DOHH2 (cell line): ENCODE measurements around the gene KCNJ12.
A peak's percentile ranks its signal among the peaks of the same experiment; 100 is the strongest.
"Not testable (repeated sequence)": the region's sequence is repeated elsewhere in the genome, so short reads cannot be mapped to it uniquely, and the experiment has no call there.

ENCODE experiments used
- H3F3A ChIP-seq: fragments of 200-600 bp; sonication (generic), shearing (Covaris generic); 2 replicates; pipeline ENCODE4 v1.6.0; 2016; ENCODE audit warnings: antibody characterized with exemption, mild to moderate bottlenecking; ENCODE audit not compliant: control insufficient read depth, insufficient read depth
- H3K27ac ChIP-seq: fragments of 200-600 bp; sonication (generic); 2 replicates; pipeline ENCODE4 v1.5.1; 2014; ENCODE audit warnings: low read depth, mild to moderate bottlenecking, low read length, moderate library complexity
- H3K27me3 ChIP-seq: fragments of 200-600 bp; sonication (generic); 2 replicates; pipeline ENCODE4 v1.6.1; 2014; ENCODE audit warnings: mild to moderate bottlenecking, low read length, mixed read lengths; ENCODE audit not compliant: control insufficient read depth
- H3K36me3 ChIP-seq: fragments of 200-600 bp; sonication (generic); 2 replicates; pipeline ENCODE4 v1.6.1; 2014; ENCODE audit warnings: mild to moderate bottlenecking, low read length, moderate library complexity, mixed read lengths; ENCODE audit not compliant: control insufficient read depth
- H3K4me1 ChIP-seq: fragments of 200-600 bp; sonication (generic); 2 replicates; pipeline ENCODE4 v1.6.1; 2014; ENCODE audit warnings: mild to moderate bottlenecking, low read length, mixed read lengths; ENCODE audit not compliant: control insufficient read depth
- H3K4me2 ChIP-seq: fragments of 200-600 bp; sonication (generic); 2 replicates; pipeline ENCODE4 v1.6.0; 2014; ENCODE audit warnings: mild to moderate bottlenecking, low read length, moderate library complexity
- H3K4me3 ChIP-seq: fragments of 200-600 bp; sonication (generic); 2 replicates; pipeline ENCODE4 v1.5.1; 2014; ENCODE audit warnings: mild to moderate bottlenecking, low read length, mixed read lengths
- H3K79me2 ChIP-seq: fragments of 200-600 bp; sonication (generic); 2 replicates; pipeline ENCODE4 v1.6.1; 2014; ENCODE audit warnings: mild to moderate bottlenecking, low read length, mixed read lengths; ENCODE audit not compliant: control insufficient read depth
- H3K9me2 ChIP-seq: fragments of 200-600 bp; sonication (generic); replicated peaks from 2 replicates; pipeline ENCODE4 v1.6.1; 2014; ENCODE audit warnings: mild to moderate bottlenecking, low read length, mixed read lengths; ENCODE audit not compliant: control insufficient read depth
- H3K9me3 ChIP-seq: fragments of 200-600 bp; sonication (generic); 2 replicates; pipeline ENCODE4 v1.6.1; 2014; ENCODE audit warnings: antibody characterized with exemption, low read length, mixed read lengths; ENCODE audit not compliant: control insufficient read depth, insufficient read depth
- H4K20me1 ChIP-seq: fragments of 200-600 bp; sonication (generic); 2 replicates; pipeline ENCODE4 v1.6.0; 2014; ENCODE audit warnings: low read depth, mild to moderate bottlenecking, antibody characterized with exemption, low read length, moderate library complexity; ENCODE audit not compliant: control insufficient read depth, insufficient read depth
- CTCF ChIP-seq: fragments of 200-600 bp; sonication (generic); IDR thresholded peaks from one replicate; pipeline ENCODE4 v1.5.1; 2014; ENCODE audit warnings: antibody characterized with exemption, mild to moderate bottlenecking, low read depth, low read length; ENCODE audit not compliant: poor library complexity, severe bottlenecking
- EZH2phosphoT487 ChIP-seq: fragments of 200-600 bp; sonication (generic); IDR thresholded peaks from 2 replicates; pipeline ENCODE4 v1.6.1; 2017; ENCODE audit warnings: borderline replicate concordance, mild to moderate bottlenecking, antibody characterized with exemption, low read length, moderate library complexity, mixed read lengths

KCNJ12 gene

GRCh38 chr17:21438316-21439014 is 62.3 kb downstream of the KCNJ12 start:
- H3K27ac ChIP-seq, H3F3A ChIP-seq, H3K9me2 ChIP-seq, H3K4me1 ChIP-seq, H3K9me3 ChIP-seq, H4K20me1 ChIP-seq, H3K4me3 ChIP-seq, H3K27me3 ChIP-seq, H3K36me3 ChIP-seq, H3K4me2 ChIP-seq, H3K79me2 ChIP-seq: not testable (repeated sequence)

- not testable (repeated sequence) for H3F3A ChIP-seq, H3K4me2 ChIP-seq, H3K27me3 ChIP-seq, H3K4me1 ChIP-seq, H3K79me2 ChIP-seq, H3K4me3 ChIP-seq, H3K36me3 ChIP-seq, H3K9me3 ChIP-seq, H3K9me2 ChIP-seq, H3K27ac ChIP-seq, H4K20me1 ChIP-seq
These were observed 62.8 kb downstream of the KCNJ12 start for GRCh38 chr17:21439015-21439336.

GRCh38 chr17:21445091-21445650 is 69.0 kb downstream of the KCNJ12 start:
- Histone ChIP-seq H3K36me3 (no peaks in the 10 kb centered on the region), H3K27me3 (no peaks in the 10 kb centered on the region), H3K27ac (no peak overlapping the region), H3K4me3 (no peak overlapping the region), H3F3A (no peaks in the 10 kb centered on the region), H3K4me1 (no peaks in the 10 kb centered on the region), H4K20me1 (no peaks in the 10 kb centered on the region), H3K9me3 (no peaks in the 10 kb centered on the region), H3K79me2 (no peaks in the 10 kb centered on the region), H3K4me2 (no peak overlapping the region), H3K9me2 (no peaks in the 10 kb centered on the region)
- no peak for TF ChIP-seq EZH2phosphoT487
- no peak for TF ChIP-seq CTCF

- H3K4me3 ChIP-seq, H3K4me2 ChIP-seq, H3K27ac ChIP-seq, H3K27me3 ChIP-seq, H3K36me3 ChIP-seq, H4K20me1 ChIP-seq, H3K4me1 ChIP-seq, H3K9me2 ChIP-seq, H3K79me2 ChIP-seq, H3F3A ChIP-seq, H3K9me3 ChIP-seq: not testable (repeated sequence)
These were observed 71.4 kb downstream of the KCNJ12 start for GRCh38 chr17:21447552-21447951.

- H3K4me1 ChIP-seq, H3K27ac ChIP-seq, H3K9me2 ChIP-seq, H3K4me2 ChIP-seq, H3K27me3 ChIP-seq, H3F3A ChIP-seq, H3K9me3 ChIP-seq, H3K79me2 ChIP-seq, H3K36me3 ChIP-seq, H4K20me1 ChIP-seq, H3K4me3 ChIP-seq: not testable (repeated sequence)
- peak; percentile 26 for TF ChIP-seq CTCF
These were observed 73.7 kb downstream of the KCNJ12 start for GRCh38 chr17:21449891-21450290.
